ENCODE data around the gene DKC1.

Gene DKC1

GRCh38 chrX:154762537-154763296, at the start of gene DKC1:
TSS of gene DKC1 (plus strand) at chrX:154762864. CDS start at chrX:154762966, 102 bp downstream.
- TF ChIP-seq CTCF (conservative IDR thresholded peaks at IDR 0.05; ENCODE audit: low read length): no peak
- H3K4me3 ChIP-seq (ENCODE audit: low read length): peak within 1 kb of the TSS; percentile 73
- peak; percentile 93 for DNase-seq (ENCODE audit: low read depth)

GRCh38 chrX:154714925-154715324, 47.7 kb upstream of the DKC1 start:
- no peak overlapping the region for H3K4me3 ChIP-seq (ENCODE audit: low read length)
- DNase-seq (ENCODE audit: low read depth): peak; percentile 47
- peak; percentile 75 for TF ChIP-seq CTCF (conservative IDR thresholded peaks at IDR 0.05; ENCODE audit: low read length)

GRCh38 chrX:154715825-154716224, 46.8 kb upstream of the DKC1 start:
- no peak for DNase-seq (ENCODE audit: low read depth)
- TF ChIP-seq CTCF (conservative IDR thresholded peaks at IDR 0.05; ENCODE audit: low read length): no peak
- no peak overlapping the region for H3K4me3 ChIP-seq (ENCODE audit: low read length)

- no peak overlapping the region for H3K4me3 ChIP-seq (ENCODE audit: low read length)
- DNase-seq (ENCODE audit: low read depth): peak; percentile 62
- TF ChIP-seq CTCF (conservative IDR thresholded peaks at IDR 0.05; ENCODE audit: low read length): 0 out of 2 replicates have a peak, but pooled peaks have one; percentile 13
These were observed 44.8 kb upstream of the DKC1 start for GRCh38 chrX:154717824-154718223.

GRCh38 chrX:154718616-154719015, 44.0 kb upstream of the DKC1 start:
- no peak for TF ChIP-seq CTCF (conservative IDR thresholded peaks at IDR 0.05; ENCODE audit: low read length)
- no peak overlapping the region for H3K4me3 ChIP-seq (ENCODE audit: low read length)
- DNase-seq (ENCODE audit: low read depth): no peak

- no peak overlapping the region for H3K4me3 ChIP-seq (ENCODE audit: low read length)
- peak; percentile 44 for DNase-seq (ENCODE audit: low read depth)
- TF ChIP-seq CTCF (conservative IDR thresholded peaks at IDR 0.05; ENCODE audit: low read length): no peak
These were observed 43.5 kb upstream of the DKC1 start for GRCh38 chrX:154719132-154719675.

GRCh38 chrX:154720067-154720466, 42.6 kb upstream of the DKC1 start:
- no peak for TF ChIP-seq CTCF (conservative IDR thresholded peaks at IDR 0.05; ENCODE audit: low read length)
- no peak for DNase-seq (ENCODE audit: low read depth)
- H3K4me3 ChIP-seq (ENCODE audit: low read length): no peak overlapping the region
